Body of pancreas (tissue), 4 donors: ENCODE measurements around the gene ARHGAP15. TPM values are rescaled to one million over a fixed set of nuclear protein-coding genes. Genes with fewer than 3 reads are reported as not detected.

Experiments used
- ATAC-seq: fragments of 150-250 bp; one replicate; pipeline ENCODE4 v1.9.1; 2016
- DNase-seq, 4 donors: peaks; one replicate each; pipeline ENCODE4 v3.0.0-alpha.2; 2019
- H3K27ac ChIP-seq, 4 donors: fragments of 200-600 bp; sonication (generic); 1 replicate in 3 of 4; 2 replicates in 1 of 4; pipeline versions ENCODE4 v1.5.1 to v1.6.1; 2016 to 2019; ENCODE audit warnings: mild to moderate bottlenecking in 1 of 4, mixed read lengths in 1 of 4, moderate library complexity in 1 of 4
- H3K27me3 ChIP-seq, 2 donors: fragments of 200-600 bp; sonication (generic); one replicate each; pipeline ENCODE4 v1.6.0; 2016; ENCODE audit warnings: mild to moderate bottlenecking in 1 of 2
- H3K36me3 ChIP-seq, 2 donors: fragments of 200-600 bp; sonication (generic); replicated peaks in 1 of 2; 2 replicates each; pipeline ENCODE4 v1.5.1; 2016; ENCODE audit warnings: low read depth in 2 of 2; ENCODE audit not compliant: insufficient read depth in 1 of 2
- H3K4me1 ChIP-seq: fragments of 200-600 bp; sonication (generic); one replicate; pipeline ENCODE4 v1.6.0; 2016
- H3K4me3 ChIP-seq, 2 donors: fragments of 200-600 bp; sonication (generic); 1 replicate in 1 of 2; 2 replicates in 1 of 2; pipeline ENCODE4 v1.5.1; 2016 to 2019
- H3K9me3 ChIP-seq, 3 donors: fragments of 200-600 bp; sonication (generic); 1 replicate in 2 of 3; 2 replicates in 1 of 3; pipeline ENCODE4 v1.5.1; 2016
- CTCF ChIP-seq, 7 experiments: fragments of 450-650 bp in 4 of 7; fragments of 200-600 bp in 3 of 7; sonication (generic) in 3 of 7; IDR thresholded peaks; one replicate each; pipeline ENCODE4 v1.5.1; 2016 to 2019; ENCODE audit warnings: antibody characterized with exemption in 7 of 7
- POLR2A ChIP-seq, 3 donors: fragments of 450-650 bp; IDR thresholded peaks; one replicate each; pipeline ENCODE4 v1.6.1; 2016; ENCODE audit warnings: antibody characterized with exemption in 3 of 3, mild to moderate bottlenecking in 2 of 3
- WGBS, 2 donors: methylation state at CpG; one replicate each; pipeline ENCODE4 v1.1.5; 2017; 5-methylcytosine and 5-hydroxymethylcytosine counted together
- intact Hi-C: fragments of 100-400 bp; cut with DNase I; formaldehyde crosslinking; loops from one replicate; pipeline ENCODE4 v1.15.1; 2023
- total RNA-seq, 2 donors: library from RNA; depleted of rRNA; stranded (reverse); fragments of >200 nt; gene quantifications; one replicate each; pipeline ENCODE4 v1.1.0, GENCODE V29; 2016

The ARHGAP15 gene
- total RNA-seq, 2 donors from 2014 or later = 1.3 TPM; not detected in 1

- no peak overlapping the region for H3K27ac ChIP-seq
- 87 to 99% methylated on average over 4 of the region's 4 CpGs for WGBS, 2 donors
- no peak for TF ChIP-seq CTCF (IDR thresholded peaks at IDR 0.05)
- TF ChIP-seq POLR2A (IDR thresholded peaks at IDR 0.05) = no peak
- intact Hi-C loops = no loop called here
- no peaks in the 10 kb centered on the region for H3K9me3 ChIP-seq
- ATAC-seq = no peak
- H3K27me3 ChIP-seq = no peaks in the 10 kb centered on the region
- H3K4me3 ChIP-seq = no peak overlapping the region
- no peak for DNase-seq
- peaks cover 19% of the 10 kb centered on the region for H3K4me1 ChIP-seq
- no peaks in the 10 kb centered on the region for H3K36me3 ChIP-seq
These were observed 297.1 kb downstream of the ARHGAP15 start for GRCh38 chr2:143426296-143426695.

- WGBS, 2 donors = 39 to 45% methylated on average over 1 of the region's 1 CpG
- Histone ChIP-seq H3K27me3 (no peaks in the 10 kb centered on the region), H3K9me3 (no peaks in the 10 kb centered on the region), H3K4me1 (peaks cover 19% of the 10 kb centered on the region), H3K36me3 (no peaks in the 10 kb centered on the region), H3K27ac (no peak overlapping the region), H3K4me3 (no peak overlapping the region)
- DNase-seq (no peak), ATAC-seq (no peak)
- intact Hi-C loops = no loop called here
- TF ChIP-seq POLR2A (IDR thresholded peaks at IDR 0.05) (no peak), CTCF (IDR thresholded peaks at IDR 0.05) (no peak)
These were observed 299.5 kb downstream of the ARHGAP15 start for GRCh38 chr2:143428700-143429099.

- H3K4me1 ChIP-seq = peaks cover 19% of the 10 kb centered on the region
- no peaks in the 10 kb centered on the region for H3K9me3 ChIP-seq
- no peaks in the 10 kb centered on the region for H3K27me3 ChIP-seq
- intact Hi-C loops = no loop called here
- TF ChIP-seq POLR2A (IDR thresholded peaks at IDR 0.05) (no peak), CTCF (IDR thresholded peaks at IDR 0.05) (peak in 3 of 7 experiments; percentile 17 to 29 (median 18))
- DNase-seq = peak in 1 of 4 donors; percentile 24
- whole genome bisulfite sequencing, 2 donors = 40 to 53% methylated on average over 1 of the region's 1 CpG
- H3K4me3 ChIP-seq = no peak overlapping the region
- peak; percentile 96 for ATAC-seq
- H3K27ac ChIP-seq = peak overlapping the region in 1 of 4 donors; percentile 30
- H3K36me3 ChIP-seq = no peaks in the 10 kb centered on the region
These were observed 300.9 kb downstream of the ARHGAP15 start for GRCh38 chr2:143429932-143430679.

GRCh38 chr2:143431316-143431715, 302.1 kb downstream of the ARHGAP15 start:
- DNase-seq (no peak), ATAC-seq (no peak)
- Histone ChIP-seq H3K27me3 (no peaks in the 10 kb centered on the region), H3K27ac (no peak overlapping the region), H3K4me1 (peaks cover 19% of the 10 kb centered on the region), H3K9me3 (no peaks in the 10 kb centered on the region), H3K4me3 (no peak overlapping the region), H3K36me3 (no peaks in the 10 kb centered on the region)
- 65 to 69% methylated on average over 2 of the region's 2 CpGs for WGBS, 2 donors
- TF ChIP-seq CTCF (IDR thresholded peaks at IDR 0.05) (no peak), POLR2A (IDR thresholded peaks at IDR 0.05) (no peak)
- intact Hi-C loops = no loop called here

GRCh38 chr2:143433251-143433650, 304.0 kb downstream of the ARHGAP15 start:
- H3K36me3 ChIP-seq = no peaks in the 10 kb centered on the region
- no peaks in the 10 kb centered on the region for H3K9me3 ChIP-seq
- no peak overlapping the region for H3K27ac ChIP-seq
- no peak for ATAC-seq
- 54 to 68% methylated on average over 3 of the region's 3 CpGs for WGBS, 2 donors
- intact Hi-C loops = no loop called here
- H3K4me1 ChIP-seq = peaks cover 19% of the 10 kb centered on the region
- DNase-seq = no peak
- H3K4me3 ChIP-seq = no peak overlapping the region
- TF ChIP-seq POLR2A (IDR thresholded peaks at IDR 0.05) (no peak), CTCF (IDR thresholded peaks at IDR 0.05) (no peak)
- no peaks in the 10 kb centered on the region for H3K27me3 ChIP-seq
